Measurements from ENCODE around the gene ANKLE2.

Gene ANKLE2

DNA sequence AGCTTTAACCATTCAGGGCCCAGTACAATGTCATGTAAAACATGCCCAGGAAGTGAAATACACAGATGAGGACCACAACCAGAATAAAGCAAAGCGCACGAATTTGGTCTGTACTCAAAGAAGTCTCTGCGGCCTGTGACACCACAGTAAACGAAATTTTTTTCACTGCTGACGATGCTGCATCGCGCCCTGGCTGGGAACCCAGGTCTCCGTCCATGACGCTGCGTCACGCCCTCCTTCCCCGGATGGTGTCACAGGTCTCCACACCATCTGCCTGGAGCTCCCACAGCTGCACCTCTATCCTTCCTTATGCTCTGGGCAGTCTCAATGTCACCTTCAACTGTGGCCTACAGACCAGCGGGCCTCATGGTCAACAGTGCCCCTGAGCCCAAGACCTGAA, 17.8 kb downstream of the ANKLE2 start:
- no peak for DNase-seq

DNA sequence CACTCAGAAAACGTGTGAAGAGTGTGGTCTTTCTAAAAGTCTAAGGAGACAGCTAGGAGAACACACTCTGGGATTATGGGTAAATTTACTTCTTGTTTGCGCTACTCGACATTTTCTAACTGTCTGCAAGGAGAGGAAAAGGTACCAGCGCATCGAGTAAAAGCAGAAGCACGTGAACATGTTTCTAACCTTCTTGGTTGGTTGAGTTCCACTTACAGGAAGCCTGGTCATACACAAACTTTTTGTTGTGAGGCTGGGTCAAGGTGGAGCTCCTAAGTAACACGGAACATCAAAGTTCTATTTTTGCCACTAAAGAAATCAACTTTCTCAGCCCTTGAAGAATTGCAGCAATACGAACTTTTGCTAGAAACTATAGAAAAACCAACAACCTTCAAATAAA, 20.0 kb downstream of the ANKLE2 start:
- DNase-seq, result no peak

DNA sequence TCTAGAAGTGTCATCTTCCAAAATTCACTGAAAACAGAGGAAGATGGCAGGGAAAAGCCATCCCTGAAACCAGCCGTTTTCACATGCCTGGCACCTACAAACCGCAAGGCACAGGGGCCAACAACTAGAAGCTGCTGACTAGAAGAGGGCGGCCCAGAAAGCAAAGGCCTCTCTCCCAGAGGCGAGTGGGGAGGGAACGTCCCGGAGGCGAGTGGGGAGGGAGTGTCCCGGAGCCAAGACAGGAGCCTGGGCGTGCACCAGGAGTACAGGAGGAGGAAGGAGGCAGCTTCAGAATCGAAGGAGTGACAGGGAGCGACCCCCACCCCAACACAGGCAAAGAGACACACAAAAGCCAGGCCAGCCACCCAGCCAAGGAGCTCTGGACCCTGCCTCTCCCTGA, 21.0 kb downstream of the ANKLE2 start:
- no peak for DNase-seq

DNA sequence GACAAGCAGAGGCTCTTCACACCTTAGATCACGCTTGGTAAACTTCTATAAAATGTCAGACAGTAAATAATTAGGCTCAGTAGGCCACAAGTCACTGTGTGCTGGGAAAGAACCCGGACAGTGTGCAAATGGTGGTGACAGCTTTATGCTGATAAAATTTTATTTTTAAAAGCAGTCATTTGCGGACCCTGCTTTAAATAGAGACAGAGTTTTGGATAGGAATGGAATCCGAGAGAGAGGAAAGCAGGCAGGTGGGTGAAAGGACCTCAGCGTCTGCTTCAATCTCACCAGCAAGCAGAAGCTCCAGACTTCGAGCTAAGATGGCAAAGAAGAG, 21.4 kb downstream of the ANKLE2 start:
- DNase-seq, result no peak

DNA sequence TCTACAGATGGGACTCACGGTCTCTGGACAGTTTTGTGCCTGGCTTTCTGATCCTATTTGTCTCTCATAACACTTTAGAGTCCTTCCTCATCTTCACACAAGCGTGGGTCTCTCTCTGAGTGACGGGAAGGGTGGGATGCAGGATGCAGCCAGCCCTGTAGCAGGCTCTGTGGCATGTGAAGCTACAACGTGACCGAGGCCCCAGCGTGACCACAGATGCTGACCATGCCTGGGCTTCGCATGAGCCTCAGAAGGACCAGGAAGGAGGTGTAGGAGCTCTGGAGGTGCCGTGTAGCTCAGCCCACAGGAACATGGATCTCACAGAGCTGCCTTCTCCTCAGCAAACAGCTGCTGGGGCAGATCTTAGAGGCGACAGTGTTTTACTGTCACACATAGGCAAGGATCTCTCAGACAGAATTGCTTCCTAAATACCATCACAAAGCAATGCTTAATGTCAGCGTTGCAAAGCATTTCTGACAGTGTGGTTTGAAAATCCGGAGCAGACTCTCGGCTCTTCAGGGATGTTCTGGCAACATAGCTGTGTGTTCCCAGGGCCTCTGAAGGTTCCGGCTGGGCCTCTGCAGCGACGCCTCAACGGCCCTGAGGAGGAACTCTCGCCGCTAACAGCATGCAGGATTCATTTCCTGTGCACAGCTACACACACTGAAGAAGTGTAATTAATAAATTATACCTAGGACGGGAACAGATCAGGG, 21.9 kb downstream of the ANKLE2 start:
- no peak for DNase-seq

DNA sequence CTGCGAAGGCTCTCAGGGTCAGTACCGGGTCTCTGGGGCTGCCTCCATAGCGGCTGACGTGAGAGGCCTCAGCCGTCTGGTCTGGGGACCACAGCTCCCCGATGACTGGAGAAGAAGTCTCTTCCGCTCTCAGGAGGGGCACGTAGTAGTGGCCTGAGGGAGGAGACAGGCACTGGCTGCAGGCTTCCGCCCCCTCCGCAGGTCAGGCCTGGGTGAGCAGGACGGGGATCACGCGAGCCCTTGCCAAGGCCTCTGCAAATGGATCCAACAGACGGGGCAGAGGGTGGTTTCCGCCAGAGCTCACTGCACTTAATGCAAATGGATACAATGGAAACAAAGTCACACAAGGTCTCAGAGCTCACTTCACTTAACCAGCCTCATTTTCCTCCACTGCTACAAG, 24.7 kb downstream of the ANKLE2 start:
- no peak for DNase-seq

DNA sequence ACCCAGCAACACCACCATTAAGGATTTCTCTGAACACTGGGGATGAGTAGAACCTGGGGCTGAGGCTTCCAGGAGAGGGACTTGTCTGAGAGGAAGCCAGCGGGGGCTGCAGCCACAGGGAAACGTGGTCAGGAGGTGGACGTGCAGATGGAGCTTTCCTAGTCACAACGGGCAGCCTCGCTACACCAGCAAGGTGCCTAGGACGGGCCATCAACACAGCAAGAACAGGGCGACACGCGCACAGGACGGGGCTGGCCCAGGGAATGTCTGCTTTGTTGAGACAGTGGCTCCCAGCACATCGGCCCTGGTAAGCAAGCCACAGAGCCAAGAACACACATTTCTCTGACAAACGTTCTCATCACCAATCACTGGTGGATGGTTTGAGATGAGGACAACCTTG, 25.3 kb downstream of the ANKLE2 start:
- DNase-seq, result no peak

DNA sequence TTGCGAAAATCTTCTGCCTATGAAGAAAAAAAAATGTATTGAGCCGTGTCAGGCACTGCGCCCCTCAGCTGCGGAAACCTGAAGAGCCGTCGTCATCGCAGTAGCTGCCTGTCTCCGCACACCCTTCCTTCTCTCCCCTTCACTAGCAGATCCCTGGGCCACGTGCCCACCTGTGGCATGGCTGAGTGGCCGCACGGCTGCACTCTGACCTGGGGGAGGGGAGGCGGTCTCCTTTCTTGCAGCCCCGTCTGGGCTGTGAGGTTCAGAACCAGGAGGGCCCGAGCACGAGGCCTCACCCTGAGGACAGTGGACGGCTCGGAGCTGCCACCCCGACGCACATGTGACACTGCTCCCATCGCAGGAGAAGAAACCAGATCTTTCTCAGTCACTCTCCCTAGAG, 26.1 kb downstream of the ANKLE2 start:
- DNase-seq, result no peak

DNA sequence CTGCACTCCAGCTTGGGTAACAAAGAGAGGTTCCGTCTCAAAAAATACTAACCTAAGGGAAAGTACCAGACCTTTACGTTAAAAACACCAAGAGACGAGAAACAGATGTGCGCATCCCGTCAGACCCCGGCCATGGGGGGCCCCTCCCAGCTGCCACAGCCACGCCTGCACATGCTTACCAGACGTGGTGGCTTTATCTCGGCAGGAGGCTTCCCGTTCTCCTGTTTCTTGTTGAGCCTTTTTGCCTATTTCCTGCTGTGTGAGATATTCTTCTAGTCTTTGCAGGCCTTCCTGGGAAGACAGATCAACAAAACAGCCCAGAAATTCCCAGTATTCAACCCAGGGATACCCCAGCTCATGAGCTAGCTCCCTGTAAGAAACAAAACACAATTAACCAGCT, 27.4 kb downstream of the ANKLE2 start:
- no peak for DNase-seq

DNA sequence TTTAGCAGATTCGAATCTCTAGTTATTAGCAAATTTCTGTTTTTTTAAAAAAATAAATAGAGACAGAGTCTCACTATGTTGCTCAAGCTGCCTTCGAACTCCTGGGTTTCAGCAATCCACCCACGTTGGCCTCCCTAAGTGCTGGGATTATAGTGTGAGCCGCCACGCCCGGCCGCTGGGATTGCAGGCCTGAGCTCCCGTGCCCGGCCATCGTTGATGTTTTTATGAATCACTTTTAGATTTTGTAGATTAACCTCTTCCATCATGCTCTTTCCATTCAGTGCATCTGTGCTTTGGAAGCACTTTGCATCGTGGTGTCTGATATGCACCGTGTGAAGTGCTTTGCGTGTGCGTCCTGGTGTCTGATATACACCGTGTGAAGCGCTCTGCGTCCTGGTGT, 30.1 kb downstream of the ANKLE2 start:
- DNase-seq, result no peak

DNA sequence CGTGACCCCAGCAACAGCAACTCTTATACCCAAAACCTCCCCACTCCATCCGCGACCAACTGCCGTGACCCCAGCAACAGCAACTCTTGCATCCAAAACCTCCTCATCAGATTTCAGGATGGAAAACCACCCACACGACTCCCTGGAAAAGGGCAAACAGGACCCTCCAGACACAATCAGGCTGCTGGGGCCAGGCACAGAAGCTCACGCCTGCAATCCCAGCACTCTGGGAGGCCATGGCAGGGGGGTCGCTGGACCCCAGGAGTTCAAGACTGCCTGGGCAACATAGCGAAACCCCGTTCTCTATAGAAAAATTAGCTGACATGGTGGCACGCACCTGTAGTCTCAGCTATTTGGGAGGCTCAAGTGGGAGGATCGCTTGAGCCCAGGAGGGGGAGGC, 31.3 kb downstream of the ANKLE2 start:
- DNase-seq, result no peak

DNA sequence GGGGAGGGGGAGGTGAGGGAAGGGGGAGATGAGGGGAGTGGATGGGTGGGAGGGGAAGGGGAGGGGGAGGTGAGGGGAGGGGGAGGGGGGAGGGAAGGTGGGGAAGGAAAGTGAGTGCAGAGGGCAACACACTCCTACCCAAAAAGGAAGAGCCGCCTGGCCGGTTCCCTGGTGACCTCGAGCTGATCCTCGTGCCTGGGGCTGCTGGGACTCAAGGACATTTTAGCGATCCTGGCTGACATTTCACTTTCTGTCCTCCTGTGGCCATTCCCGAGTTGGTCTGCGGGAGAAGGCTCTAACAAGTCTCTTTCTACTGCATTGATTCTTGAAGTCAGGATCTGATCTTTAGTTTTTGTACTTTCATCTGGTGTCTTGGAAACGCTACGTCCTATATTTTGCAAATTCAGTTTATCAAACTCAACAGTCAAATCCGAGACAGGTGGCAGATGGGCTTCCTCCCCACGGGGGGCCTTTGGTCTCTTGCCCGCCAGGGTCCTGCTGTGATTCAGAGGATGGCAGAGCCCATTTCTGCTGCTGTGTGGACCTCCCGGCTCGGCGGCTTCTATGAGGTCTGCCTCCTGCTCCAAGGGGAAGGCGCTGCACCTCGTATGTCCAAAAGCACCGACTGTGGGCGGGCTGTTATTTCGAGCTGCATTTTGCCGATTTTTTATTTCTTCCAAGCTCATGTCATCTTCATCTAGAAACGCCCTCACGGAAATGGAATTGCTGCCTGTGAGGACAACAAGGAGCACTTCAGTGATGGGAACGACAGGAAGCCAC, 31.9 kb downstream of the ANKLE2 start:
- DNase-seq, result peak in 1 of 2 experiments; percentile 32

DNA sequence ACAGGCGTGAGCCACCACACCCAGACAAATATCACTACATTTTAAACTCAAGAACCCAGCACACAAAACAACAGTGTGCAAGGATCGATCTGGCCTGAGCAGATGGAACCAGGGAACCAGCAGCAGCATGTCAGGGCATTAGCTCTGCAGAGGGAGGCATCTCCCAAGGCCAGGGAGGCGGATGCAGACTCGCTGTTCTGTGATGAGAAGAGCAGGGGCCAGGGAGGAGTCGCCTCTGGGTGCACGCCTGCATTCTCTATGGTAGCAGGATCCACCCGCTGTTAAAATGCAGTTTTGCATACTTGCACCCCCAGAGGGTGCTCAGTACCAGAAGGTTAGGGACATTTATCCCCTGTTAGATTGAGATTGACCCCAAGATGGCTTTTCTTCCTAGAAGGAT, 33.1 kb downstream of the ANKLE2 start:
- no peak for DNase-seq

DNA sequence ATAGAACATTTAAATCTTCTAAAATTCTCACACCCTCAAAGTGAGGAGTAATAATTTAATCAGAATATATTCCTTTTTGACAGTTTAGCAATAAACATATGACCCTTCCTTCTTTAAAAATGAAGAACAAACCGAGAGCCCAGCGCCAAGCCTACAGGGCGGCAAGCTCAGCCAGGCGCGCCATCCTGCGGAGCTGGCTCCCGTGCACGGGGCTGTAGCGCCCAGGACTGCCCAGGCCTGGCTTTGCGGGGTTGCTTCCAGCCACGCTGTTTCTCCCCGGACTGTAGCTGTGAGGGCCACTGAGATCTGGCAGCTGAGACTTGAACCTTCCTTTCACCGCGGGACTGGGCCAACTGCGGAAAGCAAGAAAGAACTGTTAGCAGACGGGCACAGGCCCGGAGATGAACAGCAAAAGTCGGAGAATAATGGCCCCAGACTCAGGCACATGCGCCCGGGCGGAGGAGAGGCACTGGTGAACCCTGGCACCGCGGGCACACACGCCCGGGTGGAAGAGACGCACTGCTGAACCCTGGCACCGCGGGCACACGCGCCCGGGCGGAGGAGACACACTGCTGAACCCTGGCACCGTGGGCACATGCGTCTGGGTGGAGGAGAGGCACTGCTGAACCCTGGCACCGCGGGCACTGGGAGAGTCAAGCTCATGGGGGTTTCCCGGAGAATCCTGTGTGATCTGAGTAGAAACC, 34.4 kb downstream of the ANKLE2 start:
- no peak for DNase-seq

DNA sequence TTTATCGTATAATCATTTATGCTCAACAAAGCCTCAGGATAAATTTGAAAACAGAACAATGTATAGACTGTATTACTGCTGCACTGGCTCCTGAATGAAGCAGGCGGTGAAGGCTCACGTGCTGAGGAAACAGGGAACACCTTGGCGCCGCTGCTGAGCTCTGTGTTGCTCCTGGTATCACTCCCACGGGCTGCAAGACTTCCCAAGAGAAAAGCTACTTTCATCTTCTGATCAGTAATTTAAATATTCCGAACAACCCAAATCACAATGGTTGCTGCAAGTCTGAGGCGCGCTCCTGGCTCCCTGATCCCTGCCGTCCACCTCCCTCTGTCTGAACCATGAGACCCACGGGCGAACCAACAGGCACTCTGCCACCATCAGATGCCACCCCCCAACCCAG, 35.2 kb downstream of the ANKLE2 start:
- no peak for DNase-seq

DNA sequence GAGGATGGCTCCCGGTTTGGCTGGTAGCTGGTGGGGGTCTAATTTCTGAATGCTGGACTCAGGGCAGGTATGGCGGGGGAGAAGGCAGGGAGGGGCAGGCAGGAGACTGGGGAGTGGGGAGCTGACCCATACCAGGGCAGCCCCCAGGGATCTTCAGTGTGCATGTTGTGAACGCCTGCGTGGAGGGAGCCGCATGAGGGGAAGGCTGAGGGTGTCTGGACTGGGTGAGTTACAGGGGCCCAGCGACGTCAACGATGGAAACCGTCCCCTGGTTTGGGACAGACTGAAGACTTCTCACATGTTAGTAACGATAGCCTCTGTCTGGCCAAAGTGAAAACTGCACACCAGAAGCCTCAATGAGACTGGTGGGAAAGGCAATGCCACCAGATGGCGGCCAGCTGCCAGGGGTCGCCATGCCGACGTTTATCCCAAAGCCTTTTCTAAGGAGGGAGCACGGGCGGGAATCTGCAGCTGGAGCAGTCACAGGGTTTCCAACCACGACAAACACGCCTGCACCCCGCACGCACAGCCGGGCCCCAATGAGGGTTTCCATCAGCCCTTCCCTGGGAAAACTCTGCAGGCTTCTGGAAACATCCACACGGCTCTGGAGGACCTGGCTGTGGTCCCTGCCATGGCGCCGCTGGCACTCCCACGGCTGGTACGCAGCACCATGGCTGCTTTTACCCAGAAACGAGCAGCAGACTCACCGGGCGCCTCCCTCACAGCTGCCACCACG, 37.0 kb downstream of the ANKLE2 start:
- no peak for DNase-seq

DNA sequence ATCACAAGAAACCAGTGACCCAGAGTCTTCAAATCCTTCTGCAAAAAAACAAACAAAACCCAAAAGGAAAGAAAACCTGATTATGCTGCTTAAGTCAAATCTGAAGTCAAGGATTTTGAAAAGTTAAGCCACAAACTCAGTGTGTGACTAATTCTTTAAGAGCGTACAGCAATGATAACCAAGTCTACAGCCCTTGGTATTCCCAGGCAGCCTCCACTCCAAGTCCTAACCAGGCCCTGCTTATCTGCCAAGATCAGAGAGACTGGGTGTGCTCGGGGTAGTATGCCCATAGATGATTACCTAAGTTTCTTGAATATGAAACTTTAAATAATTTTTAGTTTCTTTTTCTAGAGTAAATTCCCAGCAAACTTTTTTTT, 37.9 kb downstream of the ANKLE2 start:
- no peak for DNase-seq

DNA sequence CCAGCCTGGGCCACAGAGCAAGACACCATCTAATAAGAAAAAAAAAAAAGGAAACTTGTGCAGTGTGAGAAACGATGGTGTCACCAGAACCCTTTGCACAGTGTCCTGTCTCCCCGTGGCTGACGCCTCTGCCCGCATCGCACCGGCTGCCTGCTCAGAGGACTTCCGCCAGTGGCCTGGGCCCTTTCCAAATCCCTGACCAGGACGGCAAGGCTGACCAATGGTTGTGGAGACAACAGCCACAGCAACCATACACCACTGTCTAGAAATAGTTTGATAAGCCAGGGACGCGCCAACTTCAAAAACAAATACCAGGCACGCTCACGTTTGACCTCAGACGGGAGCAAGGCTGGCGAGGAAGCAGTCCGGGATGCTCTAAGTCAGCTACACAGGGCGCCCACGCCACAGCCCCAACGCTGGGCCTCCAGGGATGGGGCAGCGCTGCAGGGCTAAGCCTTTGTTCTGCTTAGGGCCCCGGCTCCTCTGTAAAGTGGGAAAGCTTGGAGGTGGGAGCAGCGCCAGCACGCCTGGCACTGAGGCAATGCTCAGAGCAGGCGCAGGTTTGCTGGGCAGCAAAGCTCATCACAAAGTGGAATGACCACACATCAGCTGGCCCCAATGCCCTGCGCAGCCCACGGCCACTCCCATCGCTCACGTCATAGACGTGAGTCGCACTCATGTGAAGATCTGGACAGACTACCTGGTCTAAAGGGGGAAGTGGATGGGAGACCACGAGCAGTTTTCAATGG, 38.4 kb downstream of the ANKLE2 start:
- no peak for DNase-seq

DNA sequence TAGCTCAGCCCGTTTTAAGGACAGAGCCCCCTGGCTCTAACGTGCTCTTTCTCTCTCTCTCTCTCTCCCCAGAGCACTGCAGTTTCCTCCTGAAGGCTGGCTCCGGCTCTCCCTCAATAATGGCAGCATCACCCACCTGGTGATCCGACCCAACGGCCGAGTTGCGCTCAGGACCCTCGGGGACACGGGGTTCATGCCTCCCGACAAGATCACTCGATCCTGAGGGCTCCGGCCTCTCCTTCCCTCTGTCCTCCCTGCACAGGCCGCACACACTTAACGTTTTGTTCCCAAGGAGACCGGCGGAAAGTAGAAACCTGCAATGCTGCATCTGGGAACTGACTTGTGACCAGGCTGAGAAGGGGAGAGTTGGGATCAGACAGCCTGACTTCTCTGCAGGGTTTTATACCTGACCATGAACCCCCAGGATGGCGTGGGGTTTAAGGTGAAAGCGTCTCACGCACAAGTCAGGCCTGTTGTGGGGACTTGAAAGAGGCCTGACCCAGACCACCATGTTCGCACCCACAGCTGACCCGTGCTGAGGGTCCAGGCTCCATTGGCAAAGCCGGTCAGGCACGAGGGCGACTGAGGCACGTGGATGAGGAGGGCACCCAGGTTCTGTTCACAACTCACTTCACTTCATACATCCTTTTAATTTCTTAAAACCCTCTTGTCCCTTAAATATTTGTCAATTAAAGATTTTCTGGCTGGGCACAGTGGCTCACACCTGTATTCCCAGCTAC, 40.9 kb downstream of the ANKLE2 start:
- no peak for DNase-seq

DNA sequence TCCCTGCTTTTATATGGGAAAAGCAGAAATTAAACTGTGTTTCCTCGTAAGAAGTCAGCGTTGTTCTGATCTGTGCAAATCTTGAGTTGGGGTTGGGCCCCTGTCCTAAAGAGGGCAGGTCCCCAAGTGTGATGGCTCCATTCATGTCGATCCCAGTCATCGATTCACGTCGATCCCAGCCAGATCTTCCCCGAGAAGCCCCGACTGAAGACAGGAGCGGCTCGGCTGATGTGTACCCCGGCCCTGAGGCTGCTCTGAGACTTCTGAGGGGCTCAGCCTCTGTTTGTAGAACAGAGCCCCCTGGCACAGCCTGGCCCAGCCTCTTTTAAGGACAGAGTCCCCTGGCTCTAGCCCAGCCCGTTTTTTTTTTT, 41.7 kb downstream of the ANKLE2 start:
- DNase-seq, result no peak

DNA sequence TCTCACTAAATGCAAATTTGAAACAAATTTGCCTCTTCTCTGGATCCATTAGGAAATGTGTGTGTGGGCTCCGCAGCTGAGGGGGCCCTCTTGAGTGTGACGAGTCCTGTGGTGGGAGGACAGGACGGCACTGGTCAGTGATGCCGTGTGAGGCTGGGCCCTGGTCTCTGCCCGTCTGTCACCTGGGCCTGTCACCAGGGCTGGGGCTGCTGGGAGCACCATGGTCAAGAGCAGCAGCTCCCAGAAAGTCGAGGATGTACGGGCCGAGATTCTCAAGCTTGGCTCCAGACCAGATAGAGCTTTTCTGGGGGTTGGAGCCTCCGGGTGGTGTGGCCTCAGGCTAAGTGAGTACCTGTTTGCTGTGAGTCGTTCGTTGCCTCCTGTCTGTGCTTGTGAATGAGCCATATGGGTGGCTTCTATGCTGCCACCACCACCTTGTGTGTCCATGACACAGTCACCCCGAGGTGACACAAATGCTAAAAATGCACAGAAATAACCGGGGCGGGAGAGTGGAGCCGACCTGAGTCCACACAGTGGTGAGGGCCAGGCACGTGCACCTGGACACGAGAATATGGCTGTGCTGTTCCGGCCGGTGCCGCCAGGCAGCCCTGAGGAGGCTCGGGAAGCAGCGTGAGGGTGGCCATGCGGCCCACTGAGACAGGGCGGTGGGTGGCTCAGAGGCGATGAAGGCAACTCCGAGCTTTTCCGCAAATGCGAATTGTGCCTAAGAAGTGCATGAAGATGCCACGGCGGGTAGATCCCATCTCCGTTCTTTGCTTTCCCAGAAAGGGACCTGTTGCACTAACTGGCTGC, 42.3 kb downstream of the ANKLE2 start:
- no peak for DNase-seq

Measured in NCI-H446 (cell line).